Measurements from ENCODE around the gene TMEM51. TPM values are rescaled to one million over a fixed set of nuclear protein-coding genes. Genes with fewer than 3 reads are reported as not detected.
"Not testable (repeated sequence)": the region's sequence is repeated elsewhere in the genome, so short reads cannot be mapped to it uniquely, and the experiment has no call there.

The TMEM51 gene
- total RNA-seq, 1 donor from 2014 or later = 4.7 TPM

- Histone ChIP-seq H3K4me3 (ENCODE audit: low read length in 3 of 3) (no peak overlapping the region), H3K9ac (ENCODE audit: low read depth in 1 of 3, low read length in 3 of 3) (no peak overlapping the region), H3K9me3 (ENCODE audit: control insufficient read depth in 3 of 3, low read length in 3 of 3) (no peaks in the 10 kb centered on the region), H3K36me3 (ENCODE audit: control insufficient read depth in 3 of 3, insufficient read depth in 3 of 3, low read length in 3 of 3) (no peaks in the 10 kb centered on the region), H3K27me3 (ENCODE audit: control insufficient read depth in 3 of 3, insufficient read depth in 3 of 3, low read length in 3 of 3) (no peaks in the 10 kb centered on the region), H3K27ac (ENCODE audit: low read depth, low read length) (no peak overlapping the region), H3K4me1 (ENCODE audit: control insufficient read depth in 3 of 3, insufficient read depth in 3 of 3, low read length in 3 of 3) (no peaks in the 10 kb centered on the region)
These were observed 29.0 kb upstream of the TMEM51 start for GRCh38 chr1:15124362-15125100.

GRCh38 chr1:15125101-15125745, 28.3 kb upstream of the TMEM51 start:
- Histone ChIP-seq H3K36me3 (ENCODE audit: control insufficient read depth in 3 of 3, insufficient read depth in 3 of 3, low read length in 3 of 3) (no peaks in the 10 kb centered on the region), H3K4me3 (ENCODE audit: low read length in 3 of 3) (no peak overlapping the region), H3K9me3 (ENCODE audit: control insufficient read depth in 3 of 3, low read length in 3 of 3) (peaks cover 0 to 3% (median 0%) of the 10 kb centered on the region in 3 donors), H3K27ac (ENCODE audit: low read depth, low read length) (no peak overlapping the region), H3K27me3 (ENCODE audit: control insufficient read depth in 3 of 3, insufficient read depth in 3 of 3, low read length in 3 of 3) (no peaks in the 10 kb centered on the region), H3K9ac (ENCODE audit: low read depth in 1 of 3, low read length in 3 of 3) (no peak overlapping the region), H3K4me1 (ENCODE audit: control insufficient read depth in 3 of 3, insufficient read depth in 3 of 3, low read length in 3 of 3) (no peaks in the 10 kb centered on the region)

- H3K27me3 ChIP-seq (ENCODE audit: control insufficient read depth in 3 of 3, insufficient read depth in 3 of 3, low read length in 3 of 3) = no peaks in the 10 kb centered on the region
- H3K4me3 ChIP-seq (ENCODE audit: low read length in 3 of 3) = no peak overlapping the region
- H3K9me3 ChIP-seq (ENCODE audit: control insufficient read depth in 3 of 3, low read length in 3 of 3) = peaks cover 0 to 3% (median 0%) of the 10 kb centered on the region in 3 donors
- H3K36me3 ChIP-seq (ENCODE audit: control insufficient read depth in 3 of 3, insufficient read depth in 3 of 3, low read length in 3 of 3) = no peaks in the 10 kb centered on the region
- no peaks in the 10 kb centered on the region for H3K4me1 ChIP-seq (ENCODE audit: control insufficient read depth in 3 of 3, insufficient read depth in 3 of 3, low read length in 3 of 3)
- no peak overlapping the region for H3K27ac ChIP-seq (ENCODE audit: low read depth, low read length)
- no peak overlapping the region for H3K9ac ChIP-seq (ENCODE audit: low read depth in 1 of 3, low read length in 3 of 3)
These were observed 25.5 kb upstream of the TMEM51 start for GRCh38 chr1:15128077-15128476.

GRCh38 chr1:15128520-15129313, 24.8 kb upstream of the TMEM51 start:
- no peaks in the 10 kb centered on the region for H3K4me1 ChIP-seq (ENCODE audit: control insufficient read depth in 3 of 3, insufficient read depth in 3 of 3, low read length in 3 of 3)
- H3K27ac ChIP-seq (ENCODE audit: low read depth, low read length) = no peak overlapping the region
- H3K27me3 ChIP-seq (ENCODE audit: control insufficient read depth in 3 of 3, insufficient read depth in 3 of 3, low read length in 3 of 3) = peaks cover 0 to under 1% (median under 1%) of the 10 kb centered on the region in 3 donors
- no peaks in the 10 kb centered on the region for H3K36me3 ChIP-seq (ENCODE audit: control insufficient read depth in 3 of 3, insufficient read depth in 3 of 3, low read length in 3 of 3)
- H3K9ac ChIP-seq (ENCODE audit: low read depth in 1 of 3, low read length in 3 of 3) = no peak overlapping the region
- peaks cover 0 to 3% (median 0%) of the 10 kb centered on the region in 3 donors for H3K9me3 ChIP-seq (ENCODE audit: control insufficient read depth in 3 of 3, low read length in 3 of 3)
- H3K4me3 ChIP-seq (ENCODE audit: low read length in 3 of 3) = no peak overlapping the region

GRCh38 chr1:15129944-15130343, 23.6 kb upstream of the TMEM51 start:
- no peaks in the 10 kb centered on the region for H3K4me1 ChIP-seq (ENCODE audit: control insufficient read depth in 3 of 3, insufficient read depth in 3 of 3, low read length in 3 of 3)
- H3K9me3 ChIP-seq (ENCODE audit: control insufficient read depth in 3 of 3, low read length in 3 of 3) = peaks cover 0 to 3% (median 0%) of the 10 kb centered on the region in 3 donors
- no peak overlapping the region for H3K9ac ChIP-seq (ENCODE audit: low read depth in 1 of 3, low read length in 3 of 3)
- H3K4me3 ChIP-seq (ENCODE audit: low read length in 3 of 3) = no peak overlapping the region
- H3K36me3 ChIP-seq (ENCODE audit: control insufficient read depth in 3 of 3, insufficient read depth in 3 of 3, low read length in 3 of 3) = no peaks in the 10 kb centered on the region
- peaks cover 0 to 6% (median 4%) of the 10 kb centered on the region in 3 donors for H3K27me3 ChIP-seq (ENCODE audit: control insufficient read depth in 3 of 3, insufficient read depth in 3 of 3, low read length in 3 of 3)
- H3K27ac ChIP-seq (ENCODE audit: low read depth, low read length) = no peak overlapping the region

GRCh38 chr1:15130607-15131006, 22.9 kb upstream of the TMEM51 start:
- Histone ChIP-seq H3K27ac (ENCODE audit: low read depth, low read length) (no peak overlapping the region), H3K9ac (ENCODE audit: low read depth in 1 of 3, low read length in 3 of 3) (no peak overlapping the region), H3K27me3 (ENCODE audit: control insufficient read depth in 3 of 3, insufficient read depth in 3 of 3, low read length in 3 of 3) (peaks cover 0 to 6% (median 4%) of the 10 kb centered on the region in 3 donors), H3K36me3 (ENCODE audit: control insufficient read depth in 3 of 3, insufficient read depth in 3 of 3, low read length in 3 of 3) (no peaks in the 10 kb centered on the region), H3K9me3 (ENCODE audit: control insufficient read depth in 3 of 3, low read length in 3 of 3) (peaks cover 0 to 3% (median 0%) of the 10 kb centered on the region in 3 donors), H3K4me1 (ENCODE audit: control insufficient read depth in 3 of 3, insufficient read depth in 3 of 3, low read length in 3 of 3) (no peaks in the 10 kb centered on the region), H3K4me3 (ENCODE audit: low read length in 3 of 3) (no peak overlapping the region)

- H3K36me3 ChIP-seq (ENCODE audit: control insufficient read depth in 3 of 3, insufficient read depth in 3 of 3, low read length in 3 of 3) = no peaks in the 10 kb centered on the region
- no peak overlapping the region for H3K27ac ChIP-seq (ENCODE audit: low read depth, low read length)
- H3K4me1 ChIP-seq (ENCODE audit: control insufficient read depth in 3 of 3, insufficient read depth in 3 of 3, low read length in 3 of 3) = no peaks in the 10 kb centered on the region
- H3K9ac ChIP-seq (ENCODE audit: low read depth in 1 of 3, low read length in 3 of 3) = no peak overlapping the region
- H3K27me3 ChIP-seq (ENCODE audit: control insufficient read depth in 3 of 3, insufficient read depth in 3 of 3, low read length in 3 of 3) = peaks cover 0 to 11% (median 4%) of the 10 kb centered on the region in 3 donors
- H3K4me3 ChIP-seq (ENCODE audit: low read length in 3 of 3) = no peak overlapping the region
- H3K9me3 ChIP-seq (ENCODE audit: control insufficient read depth in 3 of 3, low read length in 3 of 3) = peaks cover 0 to 3% (median 0%) of the 10 kb centered on the region in 3 donors
These were observed 20.6 kb upstream of the TMEM51 start for GRCh38 chr1:15132965-15133364.

GRCh38 chr1:15134285-15134684, 19.3 kb upstream of the TMEM51 start:
- H3K9me3 ChIP-seq (ENCODE audit: control insufficient read depth in 3 of 3, low read length in 3 of 3) = peaks cover 0 to 3% (median 0%) of the 10 kb centered on the region in 3 donors
- H3K27me3 ChIP-seq (ENCODE audit: control insufficient read depth in 3 of 3, insufficient read depth in 3 of 3, low read length in 3 of 3) = peaks cover 0 to 11% (median 7%) of the 10 kb centered on the region in 3 donors
- H3K27ac ChIP-seq (ENCODE audit: low read depth, low read length) = no peak overlapping the region
- H3K4me3 ChIP-seq (ENCODE audit: low read length in 3 of 3) = no peak overlapping the region
- H3K9ac ChIP-seq (ENCODE audit: low read depth in 1 of 3, low read length in 3 of 3) = no peak overlapping the region
- H3K4me1 ChIP-seq (ENCODE audit: control insufficient read depth in 3 of 3, insufficient read depth in 3 of 3, low read length in 3 of 3) = no peaks in the 10 kb centered on the region
- no peaks in the 10 kb centered on the region for H3K36me3 ChIP-seq (ENCODE audit: control insufficient read depth in 3 of 3, insufficient read depth in 3 of 3, low read length in 3 of 3)

GRCh38 chr1:15135604-15136003, 17.9 kb upstream of the TMEM51 start:
- not testable (repeated sequence) for H3K4me3 ChIP-seq (ENCODE audit: low read length in 3 of 3); H3K36me3 ChIP-seq (ENCODE audit: control insufficient read depth in 3 of 3, insufficient read depth in 3 of 3, low read length in 3 of 3); H3K9me3 ChIP-seq (ENCODE audit: control insufficient read depth in 3 of 3, low read length in 3 of 3); H3K27ac ChIP-seq (ENCODE audit: low read depth, low read length); H3K4me1 ChIP-seq (ENCODE audit: control insufficient read depth in 3 of 3, insufficient read depth in 3 of 3, low read length in 3 of 3); H3K9ac ChIP-seq (ENCODE audit: low read depth in 1 of 3, low read length in 3 of 3)
- peaks cover 7 to 16% (median 11%) of the 10 kb centered on the region in 3 donors for H3K27me3 ChIP-seq (ENCODE audit: control insufficient read depth in 3 of 3, insufficient read depth in 3 of 3, low read length in 3 of 3)

Measured in skeletal muscle tissue (tissue), 4 donors.